Vagina (tissue), 2 donors: ENCODE measurements around the gene USP47. TPM values are rescaled to one million over a fixed set of nuclear protein-coding genes. Genes with fewer than 3 reads are reported as not detected.

Experiments
- DNase-seq, 2 donors: peaks; one replicate each; pipeline ENCODE4 v3.0.0-alpha.2; 2017; ENCODE audit errors: extremely low spot score in 2 of 2
- H3K27ac ChIP-seq: fragments of 200-600 bp; sonication (generic); one replicate; pipeline ENCODE4 v1.5.1; 2019
- H3K27me3 ChIP-seq: fragments of 200-600 bp; sonication (generic); one replicate; pipeline ENCODE4 v1.5.1; 2019
- H3K36me3 ChIP-seq, 2 donors: fragments of 200-600 bp; sonication (generic); one replicate each; pipeline ENCODE4 v1.5.1; 2017 to 2019
- H3K4me1 ChIP-seq: fragments of 200-600 bp; sonication (generic); one replicate; pipeline ENCODE4 v1.5.1; 2019
- H3K4me3 ChIP-seq, 2 donors: fragments of 200-600 bp; sonication (generic); 1 replicate in 1 of 2; 2 replicates in 1 of 2; pipeline ENCODE4 v1.5.1; 2016 to 2019
- H3K9me3 ChIP-seq: fragments of 200-600 bp; sonication (generic); one replicate; pipeline ENCODE4 v1.5.1; 2019
- CTCF ChIP-seq, 3 experiments: fragments of 450-650 bp in 2 of 3; fragments of 200-600 bp in 1 of 3; sonication (generic) in 1 of 3; IDR thresholded peaks; one replicate each; pipeline ENCODE4 v1.5.1; 2017 to 2019; ENCODE audit warnings: antibody characterized with exemption in 3 of 3, mild to moderate bottlenecking in 2 of 3, moderate library complexity in 2 of 3
- POLR2A ChIP-seq, 2 donors: fragments of 450-650 bp; IDR thresholded peaks; one replicate each; pipeline ENCODE4 v1.6.1; 2017; ENCODE audit warnings: antibody characterized with exemption in 2 of 2, mild to moderate bottlenecking in 2 of 2, moderate library complexity in 2 of 2
- POLR2AphosphoS5 ChIP-seq, 2 donors: sonication (generic); formaldehyde crosslinking; IDR thresholded peaks; one replicate each; pipeline ENCODE4 v1.9.0; 2017; ENCODE audit warnings: antibody characterized with exemption in 2 of 2, mild to moderate bottlenecking in 2 of 2, low read depth in 1 of 2; ENCODE audit not compliant: insufficient read depth in 1 of 2
- intact Hi-C: fragments of 100-400 bp; cut with DNase I; formaldehyde crosslinking; loops from one replicate; pipeline ENCODE4 v1.15.1; 2023
- total RNA-seq: library from RNA; depleted of rRNA; stranded (reverse); fragments of >200 nt; gene quantifications from one replicate; pipeline ENCODE4 v1.2.3, GENCODE V29; 2016

The USP47 gene
- total RNA-seq, 1 donor from 2014 or later: 69.2 TPM

GRCh38 chr11:11856638-11857037 is 14.9 kb downstream of the USP47 start:
- H3K4me3 ChIP-seq: no peak overlapping the region
- H3K9me3 ChIP-seq: no peaks in the 10 kb centered on the region
- intact Hi-C loops: no loop called here
- no peaks in the 10 kb centered on the region for H3K36me3 ChIP-seq
- no peak for DNase-seq
- no peak overlapping the region for H3K27ac ChIP-seq
- H3K27me3 ChIP-seq: no peaks in the 10 kb centered on the region
- TF ChIP-seq CTCF (IDR thresholded peaks at IDR 0.05) (no peak), POLR2AphosphoS5 (IDR thresholded peaks at IDR 0.05; ENCODE audit: insufficient read depth in 1 of 2, low read depth in 1 of 2) (no peak), POLR2A (IDR thresholded peaks at IDR 0.05) (no peak)
- peaks cover 86% of the 10 kb centered on the region for H3K4me1 ChIP-seq

- no peaks in the 10 kb centered on the region for H3K36me3 ChIP-seq
These were observed 16.0 kb downstream of the USP47 start for GRCh38 chr11:11857769-11858168.

GRCh38 chr11:11858676-11859075 is 16.9 kb downstream of the USP47 start:
- no peak overlapping the region for H3K27ac ChIP-seq
- TF ChIP-seq POLR2AphosphoS5 (IDR thresholded peaks at IDR 0.05; ENCODE audit: insufficient read depth in 1 of 2, low read depth in 1 of 2) (no peak), CTCF (IDR thresholded peaks at IDR 0.05) (no peak), POLR2A (IDR thresholded peaks at IDR 0.05) (no peak)
- no peak for DNase-seq
- H3K4me1 ChIP-seq: peaks cover 83% of the 10 kb centered on the region
- intact Hi-C loops: no loop called here
- H3K36me3 ChIP-seq: no peaks in the 10 kb centered on the region
- no peaks in the 10 kb centered on the region for H3K9me3 ChIP-seq
- H3K4me3 ChIP-seq: no peak overlapping the region
- H3K27me3 ChIP-seq: no peaks in the 10 kb centered on the region

More at GRCh38 chr11:11857769-11858168, 16.0 kb downstream of the USP47 start:
- TF ChIP-seq POLR2A (IDR thresholded peaks at IDR 0.05): no peak
- no peak for TF ChIP-seq POLR2AphosphoS5 (IDR thresholded peaks at IDR 0.05; ENCODE audit: insufficient read depth in 1 of 2, low read depth in 1 of 2)
- TF ChIP-seq CTCF (IDR thresholded peaks at IDR 0.05): no peak
- Histone ChIP-seq H3K4me3 (no peak overlapping the region), H3K27me3 (no peaks in the 10 kb centered on the region), H3K9me3 (no peaks in the 10 kb centered on the region), H3K27ac (no peak overlapping the region), H3K4me1 (peaks cover 83% of the 10 kb centered on the region)
- intact Hi-C loops: no loop called here
- DNase-seq: no peak

GRCh38 chr11:11860103-11860979 is 18.6 kb downstream of the USP47 start:
- peaks cover 77% of the 10 kb centered on the region for H3K4me1 ChIP-seq
- peak overlapping the region; percentile 47 for H3K27ac ChIP-seq

GRCh38 chr11:11862999-11863398 is 21.2 kb downstream of the USP47 start:
- H3K27me3 ChIP-seq: no peaks in the 10 kb centered on the region
- intact Hi-C loops: no loop called here
- H3K4me1 ChIP-seq: peaks cover 51% of the 10 kb centered on the region
- TF ChIP-seq POLR2A (IDR thresholded peaks at IDR 0.05) (no peak), CTCF (IDR thresholded peaks at IDR 0.05) (no peak), POLR2AphosphoS5 (IDR thresholded peaks at IDR 0.05; ENCODE audit: insufficient read depth in 1 of 2, low read depth in 1 of 2) (no peak)
- H3K4me3 ChIP-seq: no peak overlapping the region
- H3K27ac ChIP-seq: no peak overlapping the region
- H3K36me3 ChIP-seq: no peaks in the 10 kb centered on the region
- H3K9me3 ChIP-seq: peaks cover 5% of the 10 kb centered on the region
- no peak for DNase-seq

More at GRCh38 chr11:11860103-11860979, 18.6 kb downstream of the USP47 start:
- TF ChIP-seq POLR2A (IDR thresholded peaks at IDR 0.05): no peak
- TF ChIP-seq POLR2AphosphoS5 (IDR thresholded peaks at IDR 0.05; ENCODE audit: insufficient read depth in 1 of 2, low read depth in 1 of 2): peak in 1 of 2 donors; percentile 9
- no peak for DNase-seq
- Histone ChIP-seq H3K4me3 (no peak overlapping the region), H3K9me3 (no peaks in the 10 kb centered on the region), H3K36me3 (no peaks in the 10 kb centered on the region), H3K27me3 (no peaks in the 10 kb centered on the region)
- intact Hi-C loops: no loop called here
